Stimulated activated CD8-positive, alpha-beta memory T cell treated with anti-CD3 and anti-CD28 coated beads, Interleukin-7, amount 100 ng/mL, for 48 hours (primary cell): ENCODE measurements around the gene PLAGL2.
"Not testable (repeated sequence)": the region's sequence is repeated elsewhere in the genome, so short reads cannot be mapped to it uniquely, and the experiment has no call there.

Source experiments
- DNase-seq, 2 donors: peaks; one replicate each; pipeline ENCODE4 v3.0.0-alpha.2; 2020; ENCODE audit warnings: low read depth in 1 of 2; ENCODE audit errors: extremely low read depth in 1 of 2

The PLAGL2 gene

GRCh38 chr20:32207626-32208498 lies at the start of gene PLAGL2, which contains the start of gene POFUT1:
Gene PLAGL2 (minus strand): TSS chr20:32207743. CDS start chr20:32202178, 5,565 bp downstream.
Gene POFUT1 (plus strand): TSS chr20:32207880. CDS start chr20:32207942, 62 bp downstream.
- DNase-seq: peak; percentile 77 to 82

- DNase-seq: peak; percentile 74 to 87
Observed at GRCh38 chr20:32252189-32252588, 44.6 kb upstream of the PLAGL2 start.

GRCh38 chr20:32251470-32251869 lies 43.9 kb upstream of the PLAGL2 start:
- DNase-seq: no peak

GRCh38 chr20:32249030-32249738 lies 41.6 kb upstream of the PLAGL2 start:
- DNase-seq: no peak

GRCh38 chr20:32248043-32248442 lies 40.5 kb upstream of the PLAGL2 start:
- DNase-seq: no peak

GRCh38 chr20:32246208-32246607 lies 38.7 kb upstream of the PLAGL2 start:
- not testable (repeated sequence) for DNase-seq

GRCh38 chr20:32244959-32245358 lies 37.4 kb upstream of the PLAGL2 start:
- no peak for DNase-seq

- no peak for DNase-seq
Observed at GRCh38 chr20:32244150-32244823, 36.7 kb upstream of the PLAGL2 start.

- DNase-seq: no peak
Observed at GRCh38 chr20:32241807-32242206, 34.3 kb upstream of the PLAGL2 start.

GRCh38 chr20:32240205-32240604 lies 32.7 kb upstream of the PLAGL2 start:
- no peak for DNase-seq

- DNase-seq: no peak
Observed at GRCh38 chr20:32238483-32239425, 31.2 kb upstream of the PLAGL2 start.

- no peak for DNase-seq
Observed at GRCh38 chr20:32237419-32237818, 29.9 kb upstream of the PLAGL2 start.

- DNase-seq: no peak
Observed at GRCh38 chr20:32236819-32237218, 29.3 kb upstream of the PLAGL2 start.

- DNase-seq: no peak
Observed at GRCh38 chr20:32236048-32236533, 28.5 kb upstream of the PLAGL2 start.

GRCh38 chr20:32235331-32236047 lies 27.9 kb upstream of the PLAGL2 start:
- no peak for DNase-seq

GRCh38 chr20:32234135-32234808 lies 26.7 kb upstream of the PLAGL2 start:
- no peak for DNase-seq

GRCh38 chr20:32233286-32233685 lies 25.7 kb upstream of the PLAGL2 start:
- no peak for DNase-seq

GRCh38 chr20:32232326-32232886 lies 24.9 kb upstream of the PLAGL2 start:
- DNase-seq: no peak

GRCh38 chr20:32231847-32232246 lies 24.3 kb upstream of the PLAGL2 start:
- peak in 1 of 2 donors; percentile 42 for DNase-seq
